NCI-H2029 treated with DMSO at 0.1 percent for 48 hours (cell line): Measurements from ENCODE around the gene LY6G5B.
"Not testable (repeated sequence)": the region's sequence is repeated elsewhere in the genome, so short reads cannot be mapped to it uniquely, and the experiment has no call there.

Experiments
- DNase-seq: peaks from one replicate; lab custom pipeline; 2025; lab: John Stamatoyannopoulos, UW

The LY6G5B gene

GRCh38 chr6:31691078-31691463 lies 21.3 kb downstream of the LY6G5B start:
- DNase-seq, result no peak

GRCh38 chr6:31691564-31692108 lies 21.9 kb downstream of the LY6G5B start:
- DNase-seq, result no peak

- no peak for DNase-seq
These were observed 22.6 kb downstream of the LY6G5B start for GRCh38 chr6:31692353-31692752.

GRCh38 chr6:31692886-31693285 lies 23.1 kb downstream of the LY6G5B start:
- no peak for DNase-seq

GRCh38 chr6:31693535-31693934 lies 23.8 kb downstream of the LY6G5B start:
- DNase-seq, result no peak

- peak; percentile 13 for DNase-seq
These were observed 27.8 kb downstream of the LY6G5B start for GRCh38 chr6:31697555-31697954.

- no peak for DNase-seq
These were observed 31.1 kb downstream of the LY6G5B start for GRCh38 chr6:31700740-31701401.

- peak; percentile 39 for DNase-seq
These were observed 32.1 kb downstream of the LY6G5B start for GRCh38 chr6:31701666-31702404.

GRCh38 chr6:31702405-31702818 lies 32.6 kb downstream of the LY6G5B start:
- DNase-seq, result peak; percentile 23

- DNase-seq, result peak; percentile 88
These were observed 33.3 kb downstream of the LY6G5B start, which contains the start of gene ABHD16A for GRCh38 chr6:31702819-31703716. TSS of gene ABHD16A (minus strand) at chr6:31703324. CDS start at chr6:31703281, 43 bp downstream.

GRCh38 chr6:31705931-31706330 lies 36.2 kb downstream of the LY6G5B start:
- no peak for DNase-seq

- DNase-seq, result no peak
These were observed 36.8 kb downstream of the LY6G5B start, which contains the start of gene LY6G6F for GRCh38 chr6:31706599-31706998. TSS of gene LY6G6F (plus strand) at chr6:31706866. CDS start at chr6:31706907, 41 bp downstream.

- DNase-seq, result no peak
These were observed 37.9 kb downstream of the LY6G5B start for GRCh38 chr6:31707701-31708100.

GRCh38 chr6:31708224-31708623 lies 38.4 kb downstream of the LY6G5B start:
- DNase-seq, result no peak

- DNase-seq, result not testable (repeated sequence)
These were observed 39.4 kb downstream of the LY6G5B start for GRCh38 chr6:31709157-31709556.

- no peak for DNase-seq
These were observed 40.9 kb downstream of the LY6G5B start for GRCh38 chr6:31710523-31711219.

GRCh38 chr6:31711233-31711632 lies 41.5 kb downstream of the LY6G5B start:
- DNase-seq, result no peak

- no peak for DNase-seq
These were observed 42.5 kb downstream of the LY6G5B start for GRCh38 chr6:31712296-31712695.

GRCh38 chr6:31713465-31713864 lies 43.7 kb downstream of the LY6G5B start:
- no peak for DNase-seq

GRCh38 chr6:31713991-31714684 lies 44.4 kb downstream of the LY6G5B start:
- DNase-seq, result no peak
